Subcutaneous adipose tissue (tissue), 4 donors: ENCODE results near the gene GNG7. TPM values are rescaled to one million over a fixed set of nuclear protein-coding genes. Genes with fewer than 3 reads are reported as not detected.

Experiments
- CTCF ChIP-seq: fragments of 450-650 bp; IDR thresholded peaks from one replicate; pipeline ENCODE4 v1.5.1; 2016; ENCODE audit warnings: low read depth, mild to moderate bottlenecking, control low read depth, antibody characterized with exemption, moderate library complexity
- total RNA-seq, 4 donors: library from RNA; depleted of rRNA; stranded (reverse); fragments of >200 nt; gene quantifications; one replicate each; pipeline ENCODE4 v1.1.0, GENCODE V29; 2016

GNG7 gene
- total RNA-seq, 4 donors from 2014 or later: 0.16 to 3.6 (median 0.82) TPM

GRCh38 chr19:2732157-2732725 lies 29.7 kb upstream of the GNG7 start:
- TF ChIP-seq CTCF: no peak

- no peak for TF ChIP-seq CTCF
These were observed 28.9 kb upstream of the GNG7 start for GRCh38 chr19:2731181-2731995.

GRCh38 chr19:2729943-2730818 lies 27.7 kb upstream of the GNG7 start:
- TF ChIP-seq CTCF: no peak

GRCh38 chr19:2728783-2729387 lies 26.4 kb upstream of the GNG7 start:
- TF ChIP-seq CTCF: no peak

GRCh38 chr19:2727640-2727944 lies 25.1 kb upstream of the GNG7 start:
- no peak for TF ChIP-seq CTCF

- TF ChIP-seq CTCF: no peak
These were observed 24.6 kb upstream of the GNG7 start for GRCh38 chr19:2726904-2727639.
